Posterior vena cava (tissue), 2 donors: ENCODE measurements around the gene EPN1. TPM values are rescaled to one million over a fixed set of nuclear protein-coding genes. Genes with fewer than 3 reads are reported as not detected.
"Not testable (repeated sequence)": the region's sequence is repeated elsewhere in the genome, so short reads cannot be mapped to it uniquely, and the experiment has no call there.

ENCODE experiments used
- DNase-seq: peaks from one replicate; pipeline ENCODE4 v3.0.0-alpha.2; 2020; ENCODE audit warnings: low spot score
- intact Hi-C, 2 donors: fragments of 100-400 bp; cut with DNase I; formaldehyde crosslinking; loops; one replicate each; pipeline versions ENCODE4 v1.14.1 to v1.14.2; 2022 to 2023
- total RNA-seq, 2 donors: library from RNA; stranded (reverse); fragmentation: NEBNext Ultra II Directional; extraction: Animal tissue kit (Norgen Biotek cat#: 25700); gene quantifications; one replicate each; pipeline ENCODE4 v1.2.1, GENCODE V29; 2021
- donor health status: DM: yes; HTN: yes; CAD: no.
- donor health status: DM: yes; HTN: yes; CAD: no.

EPN1 gene
- total RNA-seq, 2 donors from 2014 or later, result 75.5 to 76.4 TPM

GRCh38 chr19:55702131-55702627, 27.2 kb downstream of the EPN1 start:
- intact Hi-C loops, result no loop called here
- peak; percentile 53 for DNase-seq

- intact Hi-C loops, result no loop called here
- peak; percentile 80 for DNase-seq
Observed at GRCh38 chr19:55703790-55704215, 28.8 kb downstream of the EPN1 start.

GRCh38 chr19:55704494-55705245, 29.6 kb downstream of the EPN1 start:
- DNase-seq, result no peak
- intact Hi-C loops, result no loop called here

- intact Hi-C loops, result no loop called here
- DNase-seq, result no peak
Observed at GRCh38 chr19:55705972-55706371, 30.9 kb downstream of the EPN1 start.

GRCh38 chr19:55711719-55712118, 36.7 kb downstream of the EPN1 start:
- DNase-seq, result no peak
- intact Hi-C loops, result no loop called here

GRCh38 chr19:55712804-55713631, 38.0 kb downstream of the EPN1 start:
- DNase-seq, result no peak
- intact Hi-C loops, result no loop called here

- intact Hi-C loops, result no loop called here
- no peak for DNase-seq
Observed at GRCh38 chr19:55716531-55716930, 41.5 kb downstream of the EPN1 start.

- intact Hi-C loops, result no loop called here
- DNase-seq, result no peak
Observed at GRCh38 chr19:55717251-55717650, 42.2 kb downstream of the EPN1 start.

- DNase-seq, intact Hi-C loops: not testable (repeated sequence)
Observed at GRCh38 chr19:55717879-55718711, 43.1 kb downstream of the EPN1 start.

- intact Hi-C loops, result no loop called here
- DNase-seq, result no peak
Observed at GRCh38 chr19:55720214-55720746, 45.3 kb downstream of the EPN1 start.

GRCh38 chr19:55720801-55721200, 45.8 kb downstream of the EPN1 start:
- intact Hi-C loops, result no loop called here
- DNase-seq, result no peak

GRCh38 chr19:55723491-55723890, 48.5 kb downstream of the EPN1 start:
- intact Hi-C loops, result no loop called here

GRCh38 chr19:55730378-55730777, 55.4 kb downstream of the EPN1 start:
- DNase-seq, intact Hi-C loops: not testable (repeated sequence)

More at GRCh38 chr19:55723491-55723890, 48.5 kb downstream of the EPN1 start:
- DNase-seq, result no peak

GRCh38 chr19:55738302-55738701, 63.3 kb downstream of the EPN1 start, which contains the start of gene NLRP9:
Gene NLRP9, minus strand, starts transcription at chr19:55738402. Its CDS starts 28 bp downstream, at chr19:55738374.
- DNase-seq, result no peak
- intact Hi-C loops, result no loop called here

- no peak for DNase-seq
- intact Hi-C loops, result no loop called here
Observed at GRCh38 chr19:55750715-55751114, 75.7 kb downstream of the EPN1 start.

- intact Hi-C loops, result no loop called here
- no peak for DNase-seq
Observed at GRCh38 chr19:55753401-55753800, 78.4 kb downstream of the EPN1 start.

- intact Hi-C loops, result not testable (repeated sequence)
Observed at GRCh38 chr19:55756808-55757207, 81.8 kb downstream of the EPN1 start.

GRCh38 chr19:55758797-55759196, 83.8 kb downstream of the EPN1 start, which contains the start of gene RFPL4A:
Gene RFPL4A, plus strand, starts transcription at chr19:55759097. Its CDS starts 2,704 bp downstream, at chr19:55761801.
- intact Hi-C loops, DNase-seq: not testable (repeated sequence)

More at GRCh38 chr19:55756808-55757207, 81.8 kb downstream of the EPN1 start:
- not testable (repeated sequence) for DNase-seq
